GM12864 (cell line): ENCODE measurements around the gene FOXRED2.

Experiments
- DNase-seq: peaks from one replicate; pipeline ENCODE4 v3.0.0-alpha.2; 2011; ENCODE audit warnings: low read depth
- H3K4me3 ChIP-seq: 2 replicates; pipeline ENCODE4 v1.5.1; 2011; ENCODE audit warnings: mild to moderate bottlenecking, low read depth, low read length, control low read depth
- TF ChIP-seq, protein P1 (sequence below): IDR thresholded peaks from 2 replicates; pipeline ENCODE4 v1.5.1; 2011; ENCODE audit warnings: low read depth, mild to moderate bottlenecking, moderate library complexity, low read length, control low read depth, inconsistent platforms; ENCODE audit errors: missing control alignments

Gene FOXRED2

GRCh38 chr22:36447632-36448031, 59.2 kb downstream of the FOXRED2 start:
- DNase-seq, result no peak

GRCh38 chr22:36445158-36445668, 61.6 kb downstream of the FOXRED2 start:
- TF ChIP-seq, protein P1, sequence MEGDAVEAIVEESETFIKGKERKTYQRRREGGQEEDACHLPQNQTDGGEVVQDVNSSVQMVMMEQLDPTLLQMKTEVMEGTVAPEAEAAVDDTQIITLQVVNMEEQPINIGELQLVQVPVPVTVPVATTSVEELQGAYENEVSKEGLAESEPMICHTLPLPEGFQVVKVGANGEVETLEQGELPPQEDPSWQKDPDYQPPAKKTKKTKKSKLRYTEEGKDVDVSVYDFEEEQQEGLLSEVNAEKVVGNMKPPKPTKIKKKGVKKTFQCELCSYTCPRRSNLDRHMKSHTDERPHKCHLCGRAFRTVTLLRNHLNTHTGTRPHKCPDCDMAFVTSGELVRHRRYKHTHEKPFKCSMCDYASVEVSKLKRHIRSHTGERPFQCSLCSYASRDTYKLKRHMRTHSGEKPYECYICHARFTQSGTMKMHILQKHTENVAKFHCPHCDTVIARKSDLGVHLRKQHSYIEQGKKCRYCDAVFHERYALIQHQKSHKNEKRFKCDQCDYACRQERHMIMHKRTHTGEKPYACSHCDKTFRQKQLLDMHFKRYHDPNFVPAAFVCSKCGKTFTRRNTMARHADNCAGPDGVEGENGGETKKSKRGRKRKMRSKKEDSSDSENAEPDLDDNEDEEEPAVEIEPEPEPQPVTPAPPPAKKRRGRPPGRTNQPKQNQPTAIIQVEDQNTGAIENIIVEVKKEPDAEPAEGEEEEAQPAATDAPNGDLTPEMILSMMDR, result no peak
- no peak overlapping the region for H3K4me3 ChIP-seq
- DNase-seq, result no peak

More at GRCh38 chr22:36447632-36448031, 59.2 kb downstream of the FOXRED2 start:
- TF ChIP-seq, protein P1, result no peak
- no peak overlapping the region for H3K4me3 ChIP-seq

DNA sequence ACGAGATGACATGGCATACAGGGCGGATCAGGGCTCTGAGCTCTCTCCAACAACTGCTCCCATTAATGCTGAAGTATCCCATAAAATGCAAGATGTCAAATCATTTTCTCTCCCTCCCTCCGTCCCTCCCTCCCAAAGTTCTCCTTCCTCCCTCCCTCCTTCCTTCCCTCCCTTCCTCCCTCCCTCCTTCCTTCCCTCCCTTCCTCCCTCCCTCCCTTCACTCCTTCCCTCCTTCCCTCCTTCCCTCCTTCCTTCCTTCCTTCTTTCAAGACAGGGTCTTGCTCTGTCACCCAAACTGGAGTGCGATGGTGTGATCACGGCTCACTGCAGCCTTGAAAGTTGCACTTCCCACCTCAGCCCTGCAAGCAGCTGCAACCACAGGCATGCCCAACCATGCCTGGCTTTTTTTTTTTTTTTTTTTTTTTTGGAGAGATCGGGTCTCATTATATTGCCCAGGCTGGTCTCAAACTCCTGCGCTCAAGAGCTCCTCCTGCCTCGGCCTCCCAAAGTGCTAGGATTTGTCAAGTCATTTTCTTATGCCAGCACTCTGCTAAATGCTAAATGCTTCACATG, 63.6 kb downstream of the FOXRED2 start:
- TF ChIP-seq, protein P1, result no peak
- DNase-seq, result no peak
- H3K4me3 ChIP-seq, result no peak overlapping the region

GRCh38 chr22:36442506-36443197, 64.2 kb downstream of the FOXRED2 start:
- TF ChIP-seq, protein P1, result no peak
- DNase-seq, result no peak
- no peak overlapping the region for H3K4me3 ChIP-seq

- H3K4me3 ChIP-seq, result no peak overlapping the region
- DNase-seq, result no peak
- TF ChIP-seq, protein P1, result no peak
Observed at GRCh38 chr22:36440429-36441002, 66.3 kb downstream of the FOXRED2 start.

- TF ChIP-seq, protein P1, result no peak
- no peak overlapping the region for H3K4me3 ChIP-seq
- no peak for DNase-seq
Observed at GRCh38 chr22:36439481-36440271, 67.2 kb downstream of the FOXRED2 start.
